Tibial nerve (tissue), 4 donors: Measurements from ENCODE around the gene INPPL1. TPM values are rescaled to one million over a fixed set of nuclear protein-coding genes. Genes with fewer than 3 reads are reported as not detected.

ENCODE experiments used
- DNase-seq, 2 donors: peaks; one replicate each; pipeline ENCODE4 v3.0.0-alpha.2; 2019; ENCODE audit warnings: low spot score in 2 of 2
- H3K27ac ChIP-seq, 4 donors: fragments of 200-600 bp; sonication (generic) in 3 of 4; one replicate each; pipeline ENCODE4 v1.5.1; 2017 to 2019; ENCODE audit warnings: mild to moderate bottlenecking in 1 of 4
- H3K27me3 ChIP-seq, 2 donors: fragments of 200-600 bp; sonication (generic) in 1 of 2; one replicate each; pipeline versions ENCODE4 v1.5.1 to v1.6.0; 2017 to 2019
- H3K36me3 ChIP-seq, 3 donors: fragments of 200-600 bp; sonication (generic); one replicate each; pipeline ENCODE4 v1.5.1; 2018 to 2019
- H3K4me1 ChIP-seq, 4 donors: fragments of 200-600 bp; sonication (generic) in 3 of 4; one replicate each; pipeline ENCODE4 v1.5.1; 2017 to 2019
- H3K4me3 ChIP-seq, 4 donors: fragments of 200-600 bp; sonication (generic) in 3 of 4; one replicate each; pipeline ENCODE4 v1.5.1; 2017 to 2019; ENCODE audit warnings: mild to moderate bottlenecking in 1 of 4, moderate library complexity in 1 of 4
- H3K9me3 ChIP-seq, 4 donors: fragments of 200-600 bp; sonication (generic) in 3 of 4; one replicate each; pipeline ENCODE4 v1.5.1; 2017 to 2019
- EP300 ChIP-seq, 2 donors: sonication (generic); formaldehyde crosslinking; IDR thresholded peaks; one replicate each; pipeline ENCODE4 v1.6.1; 2017; ENCODE audit warnings: antibody characterized with exemption in 2 of 2, mild to moderate bottlenecking in 1 of 2
- POLR2A ChIP-seq, 2 donors: fragments of 450-650 bp; IDR thresholded peaks; one replicate each; pipeline ENCODE4 v1.6.1; 2017; ENCODE audit warnings: antibody characterized with exemption in 2 of 2, mild to moderate bottlenecking in 2 of 2, moderate library complexity in 2 of 2
- WGBS, 2 donors: methylation state at CpG; one replicate each; pipeline ENCODE4 v1.1.5; 2018; 5-methylcytosine and 5-hydroxymethylcytosine counted together
- total RNA-seq, 4 donors: library from RNA; depleted of rRNA; stranded (reverse); fragments of >200 nt; gene quantifications; one replicate each; pipeline ENCODE4 v1.1.0, GENCODE V29; 2016
- TF ChIP-seq, protein P1 (sequence below), 5 experiments: fragments of 200-600 bp in 3 of 5; fragments of 450-650 bp in 2 of 5; sonication (generic) in 3 of 5; IDR thresholded peaks; one replicate each; pipeline ENCODE4 v1.5.1; 2016 to 2019; ENCODE audit warnings: antibody characterized with exemption in 5 of 5, mild to moderate bottlenecking in 3 of 5, moderate library complexity in 2 of 5

INPPL1 gene
- total RNA-seq, 4 donors from 2014 or later = 73.6 to 137 (median 94.8) TPM

DNA sequence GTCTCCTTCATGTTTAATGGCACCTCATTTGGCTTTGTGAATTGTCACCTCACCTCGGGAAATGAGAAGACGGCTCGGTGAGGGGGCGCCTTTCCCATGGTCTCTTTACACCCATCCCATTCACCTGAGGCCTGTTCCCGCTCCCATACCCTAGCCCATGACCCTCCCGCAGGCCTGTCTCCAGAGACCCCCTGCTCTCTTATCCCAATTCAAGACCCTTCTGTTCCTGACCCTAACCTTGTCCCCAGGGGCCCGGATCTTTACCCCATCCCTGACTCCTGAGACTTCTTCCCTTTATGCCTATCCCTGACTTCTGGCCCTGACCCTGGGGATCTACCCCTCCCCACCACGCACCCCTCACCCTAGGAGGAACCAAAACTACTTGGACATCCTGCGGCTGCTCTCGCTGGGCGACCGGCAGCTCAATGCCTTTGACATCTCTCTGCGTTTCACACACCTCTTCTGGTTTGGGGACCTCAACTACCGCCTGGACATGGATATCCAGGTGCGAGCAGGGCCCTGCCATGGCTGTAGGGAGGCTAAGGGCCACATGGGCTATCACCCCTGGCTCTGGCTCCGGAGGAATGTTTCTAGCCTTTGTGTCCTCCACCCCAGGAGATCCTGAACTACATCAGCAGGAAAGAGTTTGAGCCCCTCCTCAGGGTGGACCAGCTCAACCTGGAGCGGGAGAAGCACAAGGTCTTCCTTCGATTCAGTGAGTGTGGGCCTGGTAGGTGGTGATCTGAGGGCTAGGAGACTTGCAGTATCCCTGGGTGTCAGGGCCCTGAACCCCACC, 7.9 kb downstream of the INPPL1 start:
- H3K27ac ChIP-seq = no peak overlapping the region
- TF ChIP-seq, protein P1, sequence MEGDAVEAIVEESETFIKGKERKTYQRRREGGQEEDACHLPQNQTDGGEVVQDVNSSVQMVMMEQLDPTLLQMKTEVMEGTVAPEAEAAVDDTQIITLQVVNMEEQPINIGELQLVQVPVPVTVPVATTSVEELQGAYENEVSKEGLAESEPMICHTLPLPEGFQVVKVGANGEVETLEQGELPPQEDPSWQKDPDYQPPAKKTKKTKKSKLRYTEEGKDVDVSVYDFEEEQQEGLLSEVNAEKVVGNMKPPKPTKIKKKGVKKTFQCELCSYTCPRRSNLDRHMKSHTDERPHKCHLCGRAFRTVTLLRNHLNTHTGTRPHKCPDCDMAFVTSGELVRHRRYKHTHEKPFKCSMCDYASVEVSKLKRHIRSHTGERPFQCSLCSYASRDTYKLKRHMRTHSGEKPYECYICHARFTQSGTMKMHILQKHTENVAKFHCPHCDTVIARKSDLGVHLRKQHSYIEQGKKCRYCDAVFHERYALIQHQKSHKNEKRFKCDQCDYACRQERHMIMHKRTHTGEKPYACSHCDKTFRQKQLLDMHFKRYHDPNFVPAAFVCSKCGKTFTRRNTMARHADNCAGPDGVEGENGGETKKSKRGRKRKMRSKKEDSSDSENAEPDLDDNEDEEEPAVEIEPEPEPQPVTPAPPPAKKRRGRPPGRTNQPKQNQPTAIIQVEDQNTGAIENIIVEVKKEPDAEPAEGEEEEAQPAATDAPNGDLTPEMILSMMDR (IDR thresholded peaks at IDR 0.05) = no peak
- TF ChIP-seq POLR2A (IDR thresholded peaks at IDR 0.05) (no peak), EP300 (IDR thresholded peaks at IDR 0.05) (no peak)
- H3K4me3 ChIP-seq = no peak overlapping the region
- no peaks in the 10 kb centered on the region for H3K9me3 ChIP-seq
- peaks cover 0 to 99% (median 46%) of the 10 kb centered on the region in 3 donors for H3K36me3 ChIP-seq
- H3K27me3 ChIP-seq = no peaks in the 10 kb centered on the region
- DNase-seq = no peak
- WGBS, 2 donors = 86 to 91% methylated on average over 16 to 18 of the region's 18 CpGs
- H3K4me1 ChIP-seq = peaks cover 0 to 31% (median 3%) of the 10 kb centered on the region in 4 donors

DNA sequence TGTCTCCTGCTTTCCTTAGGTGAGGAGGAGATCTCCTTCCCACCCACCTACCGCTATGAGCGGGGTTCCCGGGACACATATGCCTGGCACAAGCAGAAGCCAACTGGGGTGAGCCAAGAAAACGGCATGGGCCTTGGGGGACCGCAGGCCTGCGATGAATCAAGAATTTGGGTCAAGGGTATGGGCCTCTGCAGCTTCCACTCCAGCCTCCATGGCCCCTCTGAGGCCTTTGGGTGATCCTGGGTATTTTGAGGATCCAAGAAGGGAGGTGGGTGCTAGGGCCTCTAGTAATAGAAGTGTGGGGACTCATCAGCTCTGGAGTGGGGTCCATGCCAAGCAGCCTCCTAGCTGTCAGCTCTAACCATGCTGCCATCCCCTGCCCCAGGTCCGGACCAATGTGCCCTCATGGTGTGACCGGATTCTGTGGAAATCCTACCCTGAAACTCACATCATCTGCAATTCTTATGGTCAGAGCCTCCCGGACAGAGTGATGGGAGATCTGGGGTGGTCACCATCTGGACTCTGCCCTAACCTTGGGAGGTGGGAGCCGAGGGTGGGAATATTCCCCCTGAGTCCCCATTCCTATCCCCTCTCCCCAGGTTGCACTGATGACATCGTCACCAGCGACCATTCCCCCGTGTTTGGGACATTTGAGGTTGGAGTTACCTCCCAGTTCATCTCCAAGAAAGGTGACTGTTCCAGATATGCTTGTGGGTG, 8.6 kb downstream of the INPPL1 start:
- no peak for TF ChIP-seq POLR2A (IDR thresholded peaks at IDR 0.05)
- TF ChIP-seq, protein P1 (IDR thresholded peaks at IDR 0.05) = no peak
- no peak for TF ChIP-seq EP300 (IDR thresholded peaks at IDR 0.05)
- H3K4me1 ChIP-seq = peaks cover 0 to 31% (median 3%) of the 10 kb centered on the region in 4 donors
- no peaks in the 10 kb centered on the region for H3K9me3 ChIP-seq
- no peak overlapping the region for H3K27ac ChIP-seq
- no peaks in the 10 kb centered on the region for H3K27me3 ChIP-seq
- 89 to 94% methylated on average over 11 to 13 of the region's 13 CpGs for WGBS, 2 donors
- DNase-seq = no peak
- no peak overlapping the region for H3K4me3 ChIP-seq
- peaks cover 0 to 99% (median 46%) of the 10 kb centered on the region in 3 donors for H3K36me3 ChIP-seq

- WGBS, 2 donors = 89 to 94% methylated on average over 8 of the region's 8 CpGs
These were observed 9.4 kb downstream of the INPPL1 start for GRCh38 chr11:72233773-72234513.

DNA sequence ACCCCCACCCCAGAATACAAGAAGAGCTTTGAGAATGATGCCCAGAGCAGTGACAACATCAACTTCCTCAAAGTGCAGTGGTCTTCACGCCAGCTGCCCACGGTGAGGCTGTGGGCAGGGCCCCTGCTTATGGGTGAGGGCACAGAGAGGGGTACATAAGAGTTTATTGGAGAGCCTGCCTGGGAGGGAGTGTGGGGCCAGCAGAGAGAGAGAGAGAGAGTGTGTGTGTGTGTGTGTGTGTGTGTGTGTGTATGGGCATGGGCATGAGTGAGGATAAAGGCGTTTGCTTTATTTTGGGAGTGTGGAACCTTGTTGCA, 9.9 kb downstream of the INPPL1 start:
- 60 to 77% methylated on average over 3 of the region's 3 CpGs for WGBS, 2 donors
- no peak overlapping the region for H3K27ac ChIP-seq

More at GRCh38 chr11:72233773-72234513, 9.4 kb downstream of the INPPL1 start:
- Histone ChIP-seq H3K27ac (no peak overlapping the region), H3K4me1 (peaks cover 0 to 33% (median 6%) of the 10 kb centered on the region in 4 donors), H3K36me3 (peaks cover 0 to 91% (median 46%) of the 10 kb centered on the region in 3 donors), H3K9me3 (no peaks in the 10 kb centered on the region), H3K4me3 (no peak overlapping the region), H3K27me3 (no peaks in the 10 kb centered on the region)
- no peak for DNase-seq
- no peak for TF ChIP-seq POLR2A (IDR thresholded peaks at IDR 0.05)
- TF ChIP-seq, protein P1 (IDR thresholded peaks at IDR 0.05) = no peak
- TF ChIP-seq EP300 (IDR thresholded peaks at IDR 0.05) = no peak

More for the DNA sequence above, 9.9 kb downstream of the INPPL1 start:
- H3K36me3 ChIP-seq = peaks cover 0 to 86% (median 46%) of the 10 kb centered on the region in 3 donors
- peaks cover 0 to 38% (median 11%) of the 10 kb centered on the region in 4 donors for H3K4me1 ChIP-seq
- no peaks in the 10 kb centered on the region for H3K9me3 ChIP-seq
- H3K27me3 ChIP-seq = no peaks in the 10 kb centered on the region
- TF ChIP-seq EP300 (IDR thresholded peaks at IDR 0.05) (no peak), POLR2A (IDR thresholded peaks at IDR 0.05) (no peak)
- TF ChIP-seq, protein P1 (IDR thresholded peaks at IDR 0.05) = no peak
- DNase-seq = no peak
- H3K4me3 ChIP-seq = no peak overlapping the region
